ENCODE data around the gene IGSF3. TPM values are rescaled to one million over a fixed set of nuclear protein-coding genes. Genes with fewer than 3 reads are reported as not detected.
"Not testable (repeated sequence)": the region's sequence is repeated elsewhere in the genome, so short reads cannot be mapped to it uniquely, and the experiment has no call there.

Gene IGSF3
- total RNA-seq, 1 donor from 2014 or later: 28.7 TPM

DNA sequence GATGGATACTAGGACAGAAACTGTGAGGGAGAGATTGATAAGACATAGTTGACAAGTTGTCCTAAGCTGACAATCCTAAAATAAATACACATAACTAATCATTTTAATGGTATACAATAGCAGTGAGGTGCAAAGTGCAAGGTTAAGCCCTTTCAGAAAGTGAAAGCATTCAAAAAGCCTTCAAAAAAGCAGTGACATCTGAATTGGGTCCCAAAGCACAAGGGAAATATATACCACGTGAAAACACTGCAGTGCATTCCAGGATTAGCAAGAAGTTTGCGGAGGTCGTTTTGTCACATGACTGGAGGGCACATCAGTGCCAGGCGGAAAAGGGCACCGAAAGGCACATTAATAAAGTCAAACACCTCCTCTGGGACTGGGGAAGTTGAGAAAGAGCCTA lies 42.4 kb downstream of the IGSF3 start:
- H3K27ac ChIP-seq (ENCODE audit: low read depth, low read length); H3K4me1 ChIP-seq (ENCODE audit: control insufficient read depth in 3 of 3, insufficient read depth in 3 of 3, low read length in 3 of 3); H3K9ac ChIP-seq (ENCODE audit: low read depth in 1 of 3, low read length in 3 of 3); H3K36me3 ChIP-seq (ENCODE audit: control insufficient read depth in 3 of 3, insufficient read depth in 3 of 3, low read length in 3 of 3); H3K4me3 ChIP-seq (ENCODE audit: low read length in 3 of 3); H3K27me3 ChIP-seq (ENCODE audit: control insufficient read depth in 3 of 3, insufficient read depth in 3 of 3, low read length in 3 of 3); H3K9me3 ChIP-seq (ENCODE audit: control insufficient read depth in 3 of 3, low read length in 3 of 3): not testable (repeated sequence)

DNA sequence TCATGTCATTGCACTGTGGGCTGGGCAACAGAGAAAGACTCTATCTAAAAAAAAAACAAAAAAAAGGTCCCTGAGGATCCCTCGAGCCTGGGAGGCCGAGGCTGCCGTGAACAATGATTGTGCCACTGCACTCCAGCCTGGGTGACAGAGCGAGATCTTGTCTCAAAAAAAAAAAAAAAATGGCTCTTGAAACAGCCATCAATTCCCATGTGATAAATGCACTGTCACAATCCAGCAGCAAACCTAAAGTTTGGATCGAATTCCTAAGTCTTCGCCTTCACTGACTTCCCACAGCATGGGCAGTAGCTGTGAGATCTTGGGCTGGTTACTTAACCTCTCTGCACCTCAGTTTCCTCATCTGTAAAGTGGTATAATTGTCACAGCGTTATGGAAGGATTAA lies 43.5 kb downstream of the IGSF3 start:
- H3K4me3 ChIP-seq (ENCODE audit: low read length in 3 of 3): no peak overlapping the region
- no peaks in the 10 kb centered on the region for H3K9me3 ChIP-seq (ENCODE audit: control insufficient read depth in 3 of 3, low read length in 3 of 3)
- no peak overlapping the region for H3K9ac ChIP-seq (ENCODE audit: low read depth in 1 of 3, low read length in 3 of 3)
- no peak overlapping the region for H3K27ac ChIP-seq (ENCODE audit: low read depth, low read length)
- no peaks in the 10 kb centered on the region for H3K27me3 ChIP-seq (ENCODE audit: control insufficient read depth in 3 of 3, insufficient read depth in 3 of 3, low read length in 3 of 3)
- H3K4me1 ChIP-seq (ENCODE audit: control insufficient read depth in 3 of 3, insufficient read depth in 3 of 3, low read length in 3 of 3): no peaks in the 10 kb centered on the region
- H3K36me3 ChIP-seq (ENCODE audit: control insufficient read depth in 3 of 3, insufficient read depth in 3 of 3, low read length in 3 of 3): no peaks in the 10 kb centered on the region

DNA sequence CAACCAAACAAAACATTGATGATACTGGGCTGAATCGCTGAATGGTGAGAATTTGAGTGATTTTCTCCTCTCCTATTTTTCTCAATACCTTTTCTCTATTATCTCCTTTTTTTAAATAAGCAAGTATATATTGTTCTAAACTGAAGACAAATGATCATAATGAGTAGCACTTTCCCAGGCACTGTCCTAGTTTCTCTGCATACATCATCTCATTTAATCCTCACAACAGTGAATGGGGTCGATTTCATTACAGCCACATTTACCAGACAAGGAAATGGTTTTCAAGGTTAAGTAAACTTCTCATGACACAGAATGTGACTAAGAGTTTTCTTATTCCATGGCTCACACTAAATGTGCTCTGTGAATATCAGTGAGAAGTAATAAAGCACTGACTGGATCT lies 45.0 kb downstream of the IGSF3 start:
- not testable (repeated sequence) for H3K36me3 ChIP-seq (ENCODE audit: control insufficient read depth in 3 of 3, insufficient read depth in 3 of 3, low read length in 3 of 3); H3K9ac ChIP-seq (ENCODE audit: low read depth in 1 of 3, low read length in 3 of 3); H3K4me3 ChIP-seq (ENCODE audit: low read length in 3 of 3); H3K9me3 ChIP-seq (ENCODE audit: control insufficient read depth in 3 of 3, low read length in 3 of 3); H3K4me1 ChIP-seq (ENCODE audit: control insufficient read depth in 3 of 3, insufficient read depth in 3 of 3, low read length in 3 of 3); H3K27me3 ChIP-seq (ENCODE audit: control insufficient read depth in 3 of 3, insufficient read depth in 3 of 3, low read length in 3 of 3); H3K27ac ChIP-seq (ENCODE audit: low read depth, low read length)

DNA sequence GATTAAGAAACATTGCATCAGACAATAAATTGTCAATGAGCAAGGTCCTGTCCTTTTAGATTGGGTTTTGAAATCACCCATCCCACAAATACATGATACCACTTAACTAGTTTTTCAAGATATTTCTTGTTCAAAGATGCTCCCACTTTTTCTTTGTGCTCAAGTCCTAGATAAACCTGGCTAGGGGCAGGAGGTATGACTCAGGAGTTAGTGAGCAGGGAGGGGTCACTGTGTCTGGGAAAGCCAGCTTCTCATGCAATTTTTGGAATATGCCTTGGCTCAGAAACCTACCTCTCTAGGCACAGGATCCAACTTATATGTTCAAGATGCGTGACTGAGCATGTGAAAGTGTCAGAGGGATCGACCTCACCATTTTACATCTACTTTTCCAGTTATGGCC lies 45.8 kb downstream of the IGSF3 start:
- not testable (repeated sequence) for H3K36me3 ChIP-seq (ENCODE audit: control insufficient read depth in 3 of 3, insufficient read depth in 3 of 3, low read length in 3 of 3); H3K4me3 ChIP-seq (ENCODE audit: low read length in 3 of 3); H3K27ac ChIP-seq (ENCODE audit: low read depth, low read length); H3K27me3 ChIP-seq (ENCODE audit: control insufficient read depth in 3 of 3, insufficient read depth in 3 of 3, low read length in 3 of 3); H3K9me3 ChIP-seq (ENCODE audit: control insufficient read depth in 3 of 3, low read length in 3 of 3); H3K9ac ChIP-seq (ENCODE audit: low read depth in 1 of 3, low read length in 3 of 3); H3K4me1 ChIP-seq (ENCODE audit: control insufficient read depth in 3 of 3, insufficient read depth in 3 of 3, low read length in 3 of 3)

DNA sequence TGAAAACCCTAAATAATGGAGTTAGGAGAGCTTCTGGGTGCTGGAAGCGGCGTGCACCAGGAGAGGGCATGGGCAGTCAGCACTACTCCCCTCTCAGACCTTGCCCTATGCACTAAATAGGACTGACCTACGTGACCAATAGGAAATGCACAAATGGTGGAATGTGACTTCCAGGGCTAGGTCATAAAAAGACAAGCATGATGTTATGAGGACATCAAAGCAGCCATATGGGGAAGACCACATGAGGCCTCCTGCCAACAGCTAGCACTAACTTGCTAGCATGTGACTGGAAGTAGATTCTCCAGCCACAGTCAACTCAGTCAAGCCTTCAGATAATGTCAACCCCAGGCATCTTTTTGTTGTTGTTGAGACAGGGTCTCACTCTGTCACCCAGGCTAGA lies 47.1 kb downstream of the IGSF3 start:
- not testable (repeated sequence) for H3K36me3 ChIP-seq (ENCODE audit: control insufficient read depth in 3 of 3, insufficient read depth in 3 of 3, low read length in 3 of 3); H3K27me3 ChIP-seq (ENCODE audit: control insufficient read depth in 3 of 3, insufficient read depth in 3 of 3, low read length in 3 of 3); H3K27ac ChIP-seq (ENCODE audit: low read depth, low read length); H3K9ac ChIP-seq (ENCODE audit: low read depth in 1 of 3, low read length in 3 of 3); H3K9me3 ChIP-seq (ENCODE audit: control insufficient read depth in 3 of 3, low read length in 3 of 3); H3K4me3 ChIP-seq (ENCODE audit: low read length in 3 of 3); H3K4me1 ChIP-seq (ENCODE audit: control insufficient read depth in 3 of 3, insufficient read depth in 3 of 3, low read length in 3 of 3)

DNA sequence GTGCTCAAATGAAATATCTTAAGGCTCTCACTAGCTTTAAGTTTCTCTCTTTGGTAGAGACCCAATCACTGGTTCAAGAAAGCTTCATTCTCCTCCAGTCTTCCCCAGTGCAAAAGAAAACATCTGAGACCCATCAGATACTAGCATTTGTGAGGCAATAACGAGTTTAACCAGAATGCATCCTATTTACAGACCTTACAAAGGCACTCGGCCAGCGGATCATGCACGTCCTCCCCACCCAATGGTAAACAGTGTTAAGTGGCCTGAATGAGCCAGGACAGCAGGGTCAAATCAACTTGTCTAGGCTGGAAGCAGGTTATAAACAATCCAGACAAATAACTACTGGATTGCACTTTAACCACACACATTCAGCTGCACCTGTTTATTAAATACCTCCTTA lies 48.4 kb downstream of the IGSF3 start:
- not testable (repeated sequence) for H3K36me3 ChIP-seq (ENCODE audit: control insufficient read depth in 3 of 3, insufficient read depth in 3 of 3, low read length in 3 of 3); H3K27me3 ChIP-seq (ENCODE audit: control insufficient read depth in 3 of 3, insufficient read depth in 3 of 3, low read length in 3 of 3); H3K9me3 ChIP-seq (ENCODE audit: control insufficient read depth in 3 of 3, low read length in 3 of 3); H3K4me3 ChIP-seq (ENCODE audit: low read length in 3 of 3); H3K4me1 ChIP-seq (ENCODE audit: control insufficient read depth in 3 of 3, insufficient read depth in 3 of 3, low read length in 3 of 3); H3K27ac ChIP-seq (ENCODE audit: low read depth, low read length); H3K9ac ChIP-seq (ENCODE audit: low read depth in 1 of 3, low read length in 3 of 3)

DNA sequence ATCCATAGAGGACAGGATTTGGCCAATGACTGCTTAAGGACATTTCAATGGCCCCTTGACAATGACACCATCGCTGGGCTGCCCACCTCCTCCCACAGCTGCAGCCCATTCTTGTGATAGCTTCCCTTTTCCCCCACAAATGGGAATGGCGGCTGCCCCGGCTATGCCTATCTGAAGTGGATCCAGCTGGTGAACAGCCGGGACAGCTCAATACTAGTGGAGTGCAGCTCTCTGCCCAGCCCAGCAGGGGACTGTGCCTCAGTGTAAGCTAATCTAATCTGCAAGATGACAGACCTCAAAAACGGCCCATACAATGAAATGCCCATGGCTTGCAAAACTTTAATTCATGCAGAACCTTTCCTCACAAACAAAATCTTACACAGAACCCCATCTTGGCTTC lies 49.7 kb downstream of the IGSF3 start:
- H3K36me3 ChIP-seq (ENCODE audit: control insufficient read depth in 3 of 3, insufficient read depth in 3 of 3, low read length in 3 of 3); H3K4me1 ChIP-seq (ENCODE audit: control insufficient read depth in 3 of 3, insufficient read depth in 3 of 3, low read length in 3 of 3); H3K4me3 ChIP-seq (ENCODE audit: low read length in 3 of 3); H3K9ac ChIP-seq (ENCODE audit: low read depth in 1 of 3, low read length in 3 of 3); H3K9me3 ChIP-seq (ENCODE audit: control insufficient read depth in 3 of 3, low read length in 3 of 3); H3K27ac ChIP-seq (ENCODE audit: low read depth, low read length); H3K27me3 ChIP-seq (ENCODE audit: control insufficient read depth in 3 of 3, insufficient read depth in 3 of 3, low read length in 3 of 3): not testable (repeated sequence)

DNA sequence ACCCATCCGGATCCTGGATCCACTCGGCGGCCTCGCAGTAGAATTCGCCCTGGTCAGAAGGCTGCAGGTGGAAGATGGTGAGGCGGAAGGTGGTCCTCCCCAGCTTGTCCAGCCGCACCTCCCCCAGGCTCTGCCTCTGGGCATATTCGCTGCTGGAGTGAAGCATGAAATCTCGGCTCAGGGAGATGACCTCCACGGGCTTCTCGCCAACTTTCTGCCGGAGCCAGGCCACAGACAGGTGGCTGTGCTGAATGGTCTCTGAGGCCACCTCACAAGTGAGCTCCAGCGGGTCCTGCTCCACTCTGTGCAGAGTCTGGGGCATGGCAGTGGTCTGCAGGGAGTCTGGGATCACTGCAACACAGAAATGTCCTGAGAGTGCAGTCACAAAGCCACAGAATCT lies 53.7 kb downstream of the IGSF3 start:
- H3K4me3 ChIP-seq (ENCODE audit: low read length in 3 of 3); H3K27ac ChIP-seq (ENCODE audit: low read depth, low read length); H3K9me3 ChIP-seq (ENCODE audit: control insufficient read depth in 3 of 3, low read length in 3 of 3); H3K27me3 ChIP-seq (ENCODE audit: control insufficient read depth in 3 of 3, insufficient read depth in 3 of 3, low read length in 3 of 3); H3K4me1 ChIP-seq (ENCODE audit: control insufficient read depth in 3 of 3, insufficient read depth in 3 of 3, low read length in 3 of 3); H3K36me3 ChIP-seq (ENCODE audit: control insufficient read depth in 3 of 3, insufficient read depth in 3 of 3, low read length in 3 of 3); H3K9ac ChIP-seq (ENCODE audit: low read depth in 1 of 3, low read length in 3 of 3): not testable (repeated sequence)

DNA sequence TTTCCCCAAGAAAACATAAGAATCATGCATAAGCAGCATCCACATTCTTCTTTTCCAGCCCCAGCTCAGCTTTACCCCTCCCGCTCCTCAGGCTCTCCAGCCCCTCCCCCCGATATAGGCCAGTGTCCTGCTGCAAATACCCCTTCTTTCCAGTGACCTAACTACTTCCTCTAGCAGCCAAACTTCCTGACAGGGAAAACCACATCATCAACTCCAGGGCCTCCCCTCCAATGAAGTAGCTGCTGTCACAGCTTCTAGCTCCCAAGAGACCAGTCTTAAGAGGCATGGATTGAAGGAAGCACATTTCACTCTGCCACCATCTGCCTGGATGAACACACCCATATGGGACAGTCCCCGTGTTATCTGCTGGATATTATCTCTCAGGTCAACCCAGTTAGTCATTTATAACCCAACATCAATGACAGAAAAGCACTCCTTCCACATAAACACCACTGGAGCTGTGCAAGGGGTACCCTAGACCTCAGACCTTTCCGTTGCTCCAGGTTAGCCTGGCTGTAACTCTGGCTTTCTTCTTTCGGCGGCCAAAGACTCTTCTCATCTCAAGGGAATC lies 57.6 kb downstream of the IGSF3 start:
- not testable (repeated sequence) for H3K9me3 ChIP-seq (ENCODE audit: control insufficient read depth in 3 of 3, low read length in 3 of 3); H3K9ac ChIP-seq (ENCODE audit: low read depth in 1 of 3, low read length in 3 of 3); H3K4me3 ChIP-seq (ENCODE audit: low read length in 3 of 3); H3K36me3 ChIP-seq (ENCODE audit: control insufficient read depth in 3 of 3, insufficient read depth in 3 of 3, low read length in 3 of 3); H3K27me3 ChIP-seq (ENCODE audit: control insufficient read depth in 3 of 3, insufficient read depth in 3 of 3, low read length in 3 of 3); H3K27ac ChIP-seq (ENCODE audit: low read depth, low read length); H3K4me1 ChIP-seq (ENCODE audit: control insufficient read depth in 3 of 3, insufficient read depth in 3 of 3, low read length in 3 of 3)

DNA sequence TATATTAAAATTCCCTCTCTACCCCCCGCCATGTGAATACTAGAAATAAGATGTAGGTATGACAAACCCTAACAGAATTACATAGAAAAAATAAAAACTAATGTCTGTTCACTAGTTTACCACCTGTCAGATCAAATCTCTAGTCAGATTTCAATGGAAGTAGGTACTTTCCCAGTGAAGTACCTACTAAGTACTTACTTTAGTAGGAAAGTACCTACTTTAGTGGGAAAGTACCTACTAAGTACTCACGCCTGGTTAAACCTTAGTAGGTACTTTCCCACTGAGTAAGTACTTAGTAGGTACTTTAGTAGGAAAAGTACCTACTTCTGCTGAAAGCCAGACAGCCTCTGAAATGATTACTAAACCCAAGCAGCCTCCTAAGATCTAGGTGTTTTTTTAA lies 58.7 kb downstream of the IGSF3 start:
- not testable (repeated sequence) for H3K36me3 ChIP-seq (ENCODE audit: control insufficient read depth in 3 of 3, insufficient read depth in 3 of 3, low read length in 3 of 3); H3K27me3 ChIP-seq (ENCODE audit: control insufficient read depth in 3 of 3, insufficient read depth in 3 of 3, low read length in 3 of 3); H3K4me3 ChIP-seq (ENCODE audit: low read length in 3 of 3); H3K27ac ChIP-seq (ENCODE audit: low read depth, low read length); H3K9ac ChIP-seq (ENCODE audit: low read depth in 1 of 3, low read length in 3 of 3); H3K4me1 ChIP-seq (ENCODE audit: control insufficient read depth in 3 of 3, insufficient read depth in 3 of 3, low read length in 3 of 3); H3K9me3 ChIP-seq (ENCODE audit: control insufficient read depth in 3 of 3, low read length in 3 of 3)

DNA sequence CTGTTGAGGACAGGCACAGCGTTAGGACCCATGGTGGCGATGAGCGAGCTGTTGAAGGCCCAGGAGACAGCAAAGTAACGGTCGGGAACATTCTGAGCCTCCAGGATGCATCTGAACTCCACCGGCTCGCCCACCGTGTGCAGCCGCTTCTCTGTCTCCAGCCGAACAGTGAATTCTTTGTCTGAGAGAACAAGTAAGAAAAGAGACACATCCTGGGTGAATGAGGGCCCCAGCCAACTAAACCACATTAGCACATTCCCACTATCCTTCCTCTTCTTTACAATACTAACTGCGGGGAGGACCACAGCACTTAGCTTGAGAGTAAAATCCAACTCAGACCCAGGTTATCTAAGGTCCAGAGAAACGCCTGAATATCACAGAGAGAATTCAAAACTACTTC lies 59.4 kb downstream of the IGSF3 start:
- H3K4me1 ChIP-seq (ENCODE audit: control insufficient read depth in 3 of 3, insufficient read depth in 3 of 3, low read length in 3 of 3); H3K36me3 ChIP-seq (ENCODE audit: control insufficient read depth in 3 of 3, insufficient read depth in 3 of 3, low read length in 3 of 3); H3K9me3 ChIP-seq (ENCODE audit: control insufficient read depth in 3 of 3, low read length in 3 of 3); H3K4me3 ChIP-seq (ENCODE audit: low read length in 3 of 3); H3K27ac ChIP-seq (ENCODE audit: low read depth, low read length); H3K9ac ChIP-seq (ENCODE audit: low read depth in 1 of 3, low read length in 3 of 3); H3K27me3 ChIP-seq (ENCODE audit: control insufficient read depth in 3 of 3, insufficient read depth in 3 of 3, low read length in 3 of 3): not testable (repeated sequence)
